ENCODE data around the gene PBX1. TPM values are rescaled to one million over a fixed set of nuclear protein-coding genes. Genes with fewer than 3 reads are reported as not detected.

PBX1 gene
- total RNA-seq, 6 donors from 2014 or later = 17.8 to 59.6 (median 38.3) TPM

- 90 to 94% methylated on average over 4 of the region's 4 CpGs for WGBS, 2 donors
- Histone ChIP-seq H3K9me3 (no peaks in the 10 kb centered on the region), H3K27ac (no peak overlapping the region), H3K36me3 (no peaks in the 10 kb centered on the region), H3K4me3 (no peak overlapping the region), H3K27me3 (no peaks in the 10 kb centered on the region), H3K4me1 (no peaks in the 10 kb centered on the region)
- ATAC-seq (ENCODE audit: low FRiP score in 2 of 2) = no peak
- TF ChIP-seq POLR2A (IDR thresholded peaks at IDR 0.05) (no peak), POLR2AphosphoS5 (IDR thresholded peaks at IDR 0.05) (no peak), CTCF (IDR thresholded peaks at IDR 0.05) (no peak), EP300 (IDR thresholded peaks at IDR 0.05) (no peak)
- no peak for DNase-seq
These were observed 326.3 kb downstream of the PBX1 start for GRCh38 chr1:164885311-164885710.

GRCh38 chr1:164886101-164886500 lies 327.1 kb downstream of the PBX1 start:
- Histone ChIP-seq H3K27me3 (no peaks in the 10 kb centered on the region), H3K36me3 (no peaks in the 10 kb centered on the region), H3K9me3 (no peaks in the 10 kb centered on the region), H3K4me3 (no peak overlapping the region), H3K27ac (no peak overlapping the region), H3K4me1 (no peaks in the 10 kb centered on the region)
- TF ChIP-seq CTCF (IDR thresholded peaks at IDR 0.05) (no peak), EP300 (IDR thresholded peaks at IDR 0.05) (no peak), POLR2A (IDR thresholded peaks at IDR 0.05) (no peak), POLR2AphosphoS5 (IDR thresholded peaks at IDR 0.05) (no peak)
- WGBS, 2 donors = 97% methylated on average over 1 of the region's 1 CpG
- ATAC-seq (ENCODE audit: low FRiP score in 2 of 2) = no peak
- DNase-seq = no peak

- Histone ChIP-seq H3K36me3 (no peaks in the 10 kb centered on the region), H3K4me1 (no peaks in the 10 kb centered on the region), H3K9me3 (no peaks in the 10 kb centered on the region), H3K27ac (no peak overlapping the region), H3K4me3 (no peak overlapping the region), H3K27me3 (no peaks in the 10 kb centered on the region)
- DNase-seq (no peak), ATAC-seq (ENCODE audit: low FRiP score in 2 of 2) (no peak)
- no peak for TF ChIP-seq CTCF (IDR thresholded peaks at IDR 0.05)
- TF ChIP-seq POLR2AphosphoS5 (IDR thresholded peaks at IDR 0.05) = no peak
- TF ChIP-seq EP300 (IDR thresholded peaks at IDR 0.05) = no peak
- TF ChIP-seq POLR2A (IDR thresholded peaks at IDR 0.05) = no peak
These were observed 332.6 kb downstream of the PBX1 start for GRCh38 chr1:164891615-164892014.

- no peak overlapping the region for H3K27ac ChIP-seq
- WGBS, 2 donors = 57 to 67% methylated on average over 8 of the region's 8 CpGs
- no peaks in the 10 kb centered on the region for H3K9me3 ChIP-seq
- DNase-seq (no peak), ATAC-seq (ENCODE audit: low FRiP score in 2 of 2) (no peak)
- no peaks in the 10 kb centered on the region for H3K27me3 ChIP-seq
- no peaks in the 10 kb centered on the region for H3K36me3 ChIP-seq
- no peaks in the 10 kb centered on the region for H3K4me1 ChIP-seq
- H3K4me3 ChIP-seq = no peak overlapping the region
- TF ChIP-seq EP300 (IDR thresholded peaks at IDR 0.05) = no peak
- no peak for TF ChIP-seq CTCF (IDR thresholded peaks at IDR 0.05)
- TF ChIP-seq POLR2A (IDR thresholded peaks at IDR 0.05) = no peak
- TF ChIP-seq POLR2AphosphoS5 (IDR thresholded peaks at IDR 0.05) = no peak
These were observed 336.3 kb downstream of the PBX1 start for GRCh38 chr1:164895026-164895912.

GRCh38 chr1:164901031-164901430 lies 342.0 kb downstream of the PBX1 start:
- Histone ChIP-seq H3K27ac (no peak overlapping the region), H3K27me3 (no peaks in the 10 kb centered on the region), H3K36me3 (no peaks in the 10 kb centered on the region), H3K4me1 (no peaks in the 10 kb centered on the region), H3K9me3 (no peaks in the 10 kb centered on the region), H3K4me3 (no peak overlapping the region)
- 78 to 81% methylated on average over 5 of the region's 5 CpGs for WGBS, 2 donors
- ATAC-seq (ENCODE audit: low FRiP score in 2 of 2) (no peak), DNase-seq (no peak)
- TF ChIP-seq POLR2A (IDR thresholded peaks at IDR 0.05) (no peak), CTCF (IDR thresholded peaks at IDR 0.05) (no peak), EP300 (IDR thresholded peaks at IDR 0.05) (no peak), POLR2AphosphoS5 (IDR thresholded peaks at IDR 0.05) (no peak)
